Mucosa of stomach (tissue), 1 donor: Measurements from ENCODE around the gene PTCD3.

Experiments
- H3K27me3 ChIP-seq: one replicate; pipeline ENCODE4 v1.7.0; 2013; ENCODE audit warnings: mild to moderate bottlenecking, low read length; ENCODE audit not compliant: control insufficient read depth, insufficient read depth
- H3K36me3 ChIP-seq: one replicate; pipeline ENCODE4 v1.7.0; 2013; ENCODE audit warnings: low read length; ENCODE audit not compliant: control insufficient read depth, insufficient read depth
- H3K4me1 ChIP-seq: one replicate; pipeline ENCODE4 v1.7.0; 2013; ENCODE audit warnings: mild to moderate bottlenecking, low read length; ENCODE audit not compliant: control insufficient read depth, insufficient read depth
- H3K4me3 ChIP-seq: one replicate; pipeline ENCODE4 v1.7.0; 2013; ENCODE audit warnings: low read length
- H3K9ac ChIP-seq: one replicate; pipeline ENCODE4 v1.7.0; 2013; ENCODE audit warnings: mild to moderate bottlenecking, low read length, moderate library complexity
- H3K9me3 ChIP-seq: one replicate; pipeline ENCODE4 v1.7.0; 2013; ENCODE audit warnings: mild to moderate bottlenecking, low read length, moderate library complexity; ENCODE audit not compliant: control insufficient read depth
- donor health status: Pancreatic carcinoma.

Gene PTCD3

GRCh38 chr2:86138736-86139625 lies 32.9 kb downstream of the PTCD3 start:
- Histone ChIP-seq H3K9ac (no peak overlapping the region), H3K27me3 (no peaks in the 10 kb centered on the region), H3K36me3 (peaks cover 15% of the 10 kb centered on the region), H3K9me3 (no peaks in the 10 kb centered on the region), H3K4me1 (no peaks in the 10 kb centered on the region), H3K4me3 (no peak overlapping the region)

- H3K4me1 ChIP-seq = no peaks in the 10 kb centered on the region
- H3K4me3 ChIP-seq = no peak overlapping the region
- no peak overlapping the region for H3K9ac ChIP-seq
- H3K9me3 ChIP-seq = no peaks in the 10 kb centered on the region
- no peaks in the 10 kb centered on the region for H3K27me3 ChIP-seq
- peaks cover 15% of the 10 kb centered on the region for H3K36me3 ChIP-seq
These were observed 33.9 kb downstream of the PTCD3 start for GRCh38 chr2:86139981-86140380.

- Histone ChIP-seq H3K9ac (no peak overlapping the region), H3K4me3 (no peak overlapping the region), H3K4me1 (no peaks in the 10 kb centered on the region), H3K27me3 (no peaks in the 10 kb centered on the region), H3K9me3 (no peaks in the 10 kb centered on the region), H3K36me3 (peaks cover 15% of the 10 kb centered on the region)
These were observed 34.9 kb downstream of the PTCD3 start for GRCh38 chr2:86140969-86141392.

- Histone ChIP-seq H3K4me3 (no peak overlapping the region), H3K9ac (no peak overlapping the region), H3K4me1 (no peaks in the 10 kb centered on the region), H3K9me3 (no peaks in the 10 kb centered on the region), H3K27me3 (no peaks in the 10 kb centered on the region), H3K36me3 (peaks cover 2% of the 10 kb centered on the region)
These were observed 36.6 kb downstream of the PTCD3 start for GRCh38 chr2:86142436-86143257.

GRCh38 chr2:86143307-86143706 lies 37.3 kb downstream of the PTCD3 start:
- Histone ChIP-seq H3K4me1 (no peaks in the 10 kb centered on the region), H3K9me3 (no peaks in the 10 kb centered on the region), H3K36me3 (peaks cover 4% of the 10 kb centered on the region), H3K4me3 (no peak overlapping the region), H3K27me3 (no peaks in the 10 kb centered on the region), H3K9ac (no peak overlapping the region)

- no peak overlapping the region for H3K4me3 ChIP-seq
- H3K9me3 ChIP-seq = no peaks in the 10 kb centered on the region
- peaks cover 4% of the 10 kb centered on the region for H3K36me3 ChIP-seq
- no peaks in the 10 kb centered on the region for H3K4me1 ChIP-seq
- no peak overlapping the region for H3K9ac ChIP-seq
- no peaks in the 10 kb centered on the region for H3K27me3 ChIP-seq
These were observed 38.1 kb downstream of the PTCD3 start for GRCh38 chr2:86143926-86144685.

- no peak overlapping the region for H3K4me3 ChIP-seq
- H3K9me3 ChIP-seq = no peaks in the 10 kb centered on the region
- peaks cover 4% of the 10 kb centered on the region for H3K36me3 ChIP-seq
- H3K27me3 ChIP-seq = no peaks in the 10 kb centered on the region
- no peak overlapping the region for H3K9ac ChIP-seq
- no peaks in the 10 kb centered on the region for H3K4me1 ChIP-seq
These were observed 41.8 kb downstream of the PTCD3 start for GRCh38 chr2:86147793-86148192.

GRCh38 chr2:86150502-86150901 lies 44.5 kb downstream of the PTCD3 start:
- peaks cover 4% of the 10 kb centered on the region for H3K36me3 ChIP-seq
- H3K4me3 ChIP-seq = no peak overlapping the region
- no peaks in the 10 kb centered on the region for H3K4me1 ChIP-seq
- no peaks in the 10 kb centered on the region for H3K27me3 ChIP-seq
- H3K9ac ChIP-seq = no peak overlapping the region
- no peaks in the 10 kb centered on the region for H3K9me3 ChIP-seq

GRCh38 chr2:86157009-86157556 lies 51.0 kb downstream of the PTCD3 start:
- Histone ChIP-seq H3K4me1 (no peaks in the 10 kb centered on the region), H3K27me3 (no peaks in the 10 kb centered on the region), H3K9me3 (no peaks in the 10 kb centered on the region), H3K9ac (no peak overlapping the region), H3K4me3 (no peak overlapping the region), H3K36me3 (no peaks in the 10 kb centered on the region)

GRCh38 chr2:86158286-86158685 lies 52.3 kb downstream of the PTCD3 start:
- Histone ChIP-seq H3K9me3 (no peaks in the 10 kb centered on the region), H3K4me3 (no peak overlapping the region), H3K36me3 (no peaks in the 10 kb centered on the region)

GRCh38 chr2:86160156-86160952 lies 54.3 kb downstream of the PTCD3 start:
- Histone ChIP-seq H3K4me3 (no peak overlapping the region), H3K36me3 (no peaks in the 10 kb centered on the region), H3K27me3 (no peaks in the 10 kb centered on the region)

More at GRCh38 chr2:86158286-86158685, 52.3 kb downstream of the PTCD3 start:
- Histone ChIP-seq H3K4me1 (no peaks in the 10 kb centered on the region), H3K9ac (no peak overlapping the region), H3K27me3 (no peaks in the 10 kb centered on the region)

More at GRCh38 chr2:86160156-86160952, 54.3 kb downstream of the PTCD3 start:
- H3K9me3 ChIP-seq = no peaks in the 10 kb centered on the region
- H3K9ac ChIP-seq = no peak overlapping the region
- no peaks in the 10 kb centered on the region for H3K4me1 ChIP-seq
